ENCODE data around the gene AUTS2.

AUTS2 gene

DNA sequence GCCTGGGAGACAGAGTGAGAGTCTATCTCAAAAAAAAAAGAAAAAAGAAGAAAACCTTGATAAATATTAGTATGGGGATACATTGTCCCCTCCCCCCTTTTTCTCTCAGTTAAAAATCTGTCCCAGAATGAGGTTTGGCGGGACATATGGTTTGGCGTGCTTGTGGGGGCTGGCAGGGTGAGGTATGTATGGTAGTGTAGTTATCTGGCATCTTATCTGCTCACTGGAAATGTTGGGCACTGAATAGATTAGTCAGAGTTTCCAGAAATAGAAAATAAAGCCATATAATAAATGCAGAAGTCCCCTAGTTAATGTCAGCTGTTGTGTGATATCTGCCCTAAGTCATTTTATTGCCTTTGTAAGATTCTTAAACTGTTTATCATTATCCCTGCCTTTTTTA, 1136.1 kb downstream of the AUTS2 start:
- peak; percentile 82 for TF ChIP-seq GATA2 (IDR thresholded peaks at IDR 0.05; ENCODE audit: low read depth, low read length)
- peak; percentile 78 for TF ChIP-seq GATA3 (IDR thresholded peaks at IDR 0.05; ENCODE audit: low read depth, low read length)

DNA sequence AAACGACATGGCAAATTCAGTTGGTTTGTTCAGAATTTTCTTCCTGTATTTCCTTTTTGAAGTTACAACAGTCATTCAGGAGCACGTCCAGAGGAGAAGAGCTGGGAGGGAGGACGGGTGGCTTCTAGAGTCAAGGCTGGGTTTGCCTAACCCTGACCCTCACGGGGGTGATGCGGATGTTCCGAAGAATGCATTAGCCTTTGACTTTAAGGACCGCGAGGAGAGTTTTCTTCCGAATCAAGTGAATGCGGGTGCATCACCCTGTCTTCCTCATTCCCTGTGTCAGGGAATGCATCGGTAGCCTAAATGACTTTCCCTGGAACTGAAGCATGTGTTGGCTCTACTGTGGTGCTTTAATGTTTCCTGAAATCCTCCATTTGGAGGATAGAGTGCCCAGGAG, 1137.0 kb downstream of the AUTS2 start:
- no peak for TF ChIP-seq GATA2 (IDR thresholded peaks at IDR 0.05; ENCODE audit: low read depth, low read length)
- no peak for TF ChIP-seq GATA3 (IDR thresholded peaks at IDR 0.05; ENCODE audit: low read depth, low read length)

DNA sequence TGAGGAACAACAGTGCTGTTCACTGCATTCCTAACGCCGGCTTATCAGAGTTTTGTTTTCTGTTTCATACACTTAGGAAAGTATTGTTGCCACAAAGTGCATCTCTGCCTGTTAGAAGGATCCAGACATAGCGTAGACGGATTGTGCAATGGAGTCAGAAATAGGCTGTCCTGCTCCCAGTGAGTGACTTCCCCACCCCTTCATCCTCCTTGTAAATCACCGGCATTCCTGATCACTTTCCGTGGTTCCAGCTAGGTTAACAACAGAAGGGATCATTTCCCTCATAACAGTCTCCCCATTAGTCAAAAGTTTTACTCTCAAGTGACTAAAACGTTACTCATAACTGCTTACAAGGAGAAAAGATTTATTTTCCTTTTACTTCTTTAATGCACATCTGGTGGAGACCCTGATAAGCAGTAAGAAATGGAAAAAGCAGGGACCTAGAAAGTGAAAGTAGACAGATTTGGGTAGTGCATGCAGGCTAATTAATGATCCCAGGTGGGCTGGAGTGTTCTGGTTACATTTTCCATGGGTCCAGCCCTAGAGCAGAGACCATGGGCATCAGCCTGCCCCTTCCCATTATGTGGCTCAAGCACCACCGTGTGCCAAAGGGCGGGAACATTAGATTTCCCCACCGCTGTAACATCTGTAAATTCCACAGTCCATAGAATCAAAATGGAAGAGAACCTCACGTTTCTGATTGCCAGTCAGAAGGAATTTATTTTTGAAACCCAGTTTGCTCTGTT, 1138.6 kb downstream of the AUTS2 start:
- TF ChIP-seq GATA3 (IDR thresholded peaks at IDR 0.05; ENCODE audit: low read depth, low read length) (no peak), GATA2 (IDR thresholded peaks at IDR 0.05; ENCODE audit: low read depth, low read length) (no peak)

DNA sequence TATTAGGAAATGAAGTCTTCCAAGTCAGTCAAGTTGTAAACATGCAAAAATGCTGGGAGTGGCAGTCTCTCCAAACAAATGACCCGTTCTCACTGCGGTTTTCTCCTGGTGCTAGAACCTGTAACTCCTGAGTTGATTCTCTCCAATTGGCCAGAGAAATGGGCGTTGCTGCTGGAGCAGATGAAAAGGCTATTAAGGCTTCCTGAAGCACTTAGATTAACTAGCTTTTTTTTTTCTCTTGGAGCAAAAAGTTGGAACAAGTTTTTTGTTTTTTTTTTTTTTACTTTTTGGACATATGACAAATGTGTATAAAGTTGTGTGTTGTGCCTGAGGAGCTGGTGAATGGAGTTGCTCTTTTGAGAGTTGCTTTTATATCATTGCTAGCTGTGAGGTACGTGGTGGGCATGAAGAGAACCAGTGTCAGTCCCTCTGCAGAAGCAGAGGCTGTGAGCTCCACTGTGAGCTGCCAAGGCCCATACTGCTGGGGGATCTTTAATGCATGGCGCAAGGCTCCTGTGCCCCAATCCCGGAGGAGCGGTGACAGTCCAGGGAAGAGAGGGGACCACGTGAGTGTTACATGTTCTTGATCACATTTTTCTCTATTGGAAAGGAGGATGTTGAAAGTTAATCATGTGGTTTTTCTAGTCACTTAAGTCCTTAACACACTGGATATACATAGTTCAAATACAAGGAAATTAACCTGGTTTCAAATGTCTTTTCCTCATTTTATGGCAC, 1140.0 kb downstream of the AUTS2 start:
- TF ChIP-seq GATA3 (IDR thresholded peaks at IDR 0.05; ENCODE audit: low read depth, low read length): no peak
- no peak for TF ChIP-seq GATA2 (IDR thresholded peaks at IDR 0.05; ENCODE audit: low read depth, low read length)

DNA sequence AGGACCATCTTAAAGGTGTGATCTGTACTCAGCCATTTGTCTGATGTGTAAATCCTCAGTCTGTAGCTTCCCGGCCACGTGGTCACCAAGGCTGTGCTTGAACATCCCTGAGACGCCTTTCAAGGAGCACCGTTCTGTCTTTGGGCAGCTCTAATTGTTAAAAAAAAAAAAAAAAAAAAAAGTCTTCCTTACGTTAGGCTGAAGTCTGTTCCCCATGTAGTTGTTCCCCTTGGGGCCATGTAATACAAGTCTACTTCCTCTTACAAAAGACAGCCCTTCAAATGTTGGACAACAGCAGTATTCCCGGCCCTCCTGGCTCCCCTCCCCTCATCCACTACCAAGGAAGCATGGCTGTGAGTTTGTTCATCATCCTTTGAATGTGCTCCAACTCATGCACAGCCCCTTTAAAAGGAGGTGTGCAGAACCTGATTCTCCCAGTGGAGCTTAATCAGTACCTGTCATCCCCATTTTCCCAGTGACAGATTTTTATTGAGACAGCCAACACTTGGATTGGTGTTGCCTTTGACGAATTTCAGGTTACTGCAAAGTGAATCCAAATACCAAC, 1141.5 kb downstream of the AUTS2 start:
- TF ChIP-seq GATA3 (IDR thresholded peaks at IDR 0.05; ENCODE audit: low read depth, low read length) (no peak), GATA2 (IDR thresholded peaks at IDR 0.05; ENCODE audit: low read depth, low read length) (no peak)

DNA sequence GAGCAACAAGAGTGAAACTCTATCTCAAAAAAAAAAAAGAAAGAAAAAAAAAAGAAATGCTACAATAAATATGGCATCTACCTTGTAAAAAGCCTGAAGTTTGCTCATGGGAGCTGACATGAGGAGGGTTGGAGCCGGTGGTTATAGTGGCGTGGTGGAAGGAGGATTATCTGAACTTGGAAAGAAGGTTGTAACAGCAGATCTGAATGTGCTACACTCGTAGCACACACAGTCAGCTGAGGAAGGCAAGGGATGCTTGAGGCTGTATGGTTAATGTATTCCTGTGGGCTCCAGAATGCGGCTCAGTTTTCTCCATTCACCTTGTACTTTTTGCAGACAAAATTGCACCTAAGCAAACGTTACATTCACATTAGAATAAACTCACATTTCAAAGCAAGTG, 1143.4 kb downstream of the AUTS2 start:
- TF ChIP-seq GATA3 (IDR thresholded peaks at IDR 0.05; ENCODE audit: low read depth, low read length) (no peak), GATA2 (IDR thresholded peaks at IDR 0.05; ENCODE audit: low read depth, low read length) (no peak)

DNA sequence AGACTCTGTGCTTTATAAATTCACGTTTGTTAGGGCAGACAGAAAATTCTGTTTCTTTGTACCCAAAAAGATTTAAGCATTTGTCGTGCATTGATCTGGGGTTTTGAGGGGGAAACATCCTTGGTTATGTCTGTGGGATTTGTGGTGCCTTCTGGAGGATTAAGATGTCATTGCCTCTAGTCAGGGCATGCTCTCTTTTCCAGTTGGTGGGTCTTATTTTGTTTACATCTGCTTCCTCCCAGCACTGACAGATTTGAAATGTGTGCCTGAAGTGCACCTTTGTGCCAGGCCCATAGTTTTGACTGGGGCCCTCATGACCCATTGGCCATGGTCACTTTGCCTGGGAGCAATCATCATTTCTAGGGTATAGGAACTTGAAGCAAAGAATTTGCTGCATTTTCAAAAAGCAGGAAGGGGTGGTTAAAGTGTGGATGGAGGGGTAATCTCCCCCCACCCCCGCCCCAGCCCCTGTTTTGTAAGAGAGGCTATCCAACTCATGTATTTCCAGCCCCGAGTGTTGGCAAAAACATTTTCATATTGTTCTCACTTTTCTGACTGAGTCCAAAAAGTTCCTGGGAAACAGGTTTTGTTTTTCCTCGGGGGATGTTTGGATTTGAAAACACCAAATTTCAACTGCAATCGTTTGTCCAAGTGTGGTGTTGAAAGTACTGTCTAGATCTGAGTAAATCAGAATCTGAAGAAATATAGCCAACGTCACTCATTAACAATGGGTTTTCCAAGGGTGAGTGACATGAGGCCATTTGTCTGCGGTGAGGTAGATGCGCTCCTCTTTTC, 1145.5 kb downstream of the AUTS2 start:
- TF ChIP-seq GATA2 (IDR thresholded peaks at IDR 0.05; ENCODE audit: low read depth, low read length) (no peak), GATA3 (IDR thresholded peaks at IDR 0.05; ENCODE audit: low read depth, low read length) (no peak)

DNA sequence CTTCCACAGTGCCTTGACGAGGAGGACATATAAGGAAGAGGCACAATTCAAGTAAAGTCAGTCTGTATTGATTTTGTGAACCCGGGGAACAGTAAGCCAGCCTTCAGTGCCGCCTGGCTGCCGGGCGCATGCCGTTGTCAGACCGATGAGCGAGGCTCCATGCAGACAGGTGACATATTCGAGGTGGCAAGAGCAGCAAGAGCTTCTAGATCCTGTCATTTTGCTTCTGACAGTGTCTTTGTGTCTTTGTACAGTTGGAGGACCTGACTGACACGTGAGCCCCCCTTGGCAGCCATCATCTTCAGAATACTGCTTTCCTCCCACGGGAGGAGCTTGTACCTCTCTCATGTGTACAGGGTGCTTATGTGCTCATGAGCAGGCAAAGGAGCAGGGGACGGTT, 1146.2 kb downstream of the AUTS2 start:
- no peak for TF ChIP-seq GATA2 (IDR thresholded peaks at IDR 0.05; ENCODE audit: low read depth, low read length)
- no peak for TF ChIP-seq GATA3 (IDR thresholded peaks at IDR 0.05; ENCODE audit: low read depth, low read length)

DNA sequence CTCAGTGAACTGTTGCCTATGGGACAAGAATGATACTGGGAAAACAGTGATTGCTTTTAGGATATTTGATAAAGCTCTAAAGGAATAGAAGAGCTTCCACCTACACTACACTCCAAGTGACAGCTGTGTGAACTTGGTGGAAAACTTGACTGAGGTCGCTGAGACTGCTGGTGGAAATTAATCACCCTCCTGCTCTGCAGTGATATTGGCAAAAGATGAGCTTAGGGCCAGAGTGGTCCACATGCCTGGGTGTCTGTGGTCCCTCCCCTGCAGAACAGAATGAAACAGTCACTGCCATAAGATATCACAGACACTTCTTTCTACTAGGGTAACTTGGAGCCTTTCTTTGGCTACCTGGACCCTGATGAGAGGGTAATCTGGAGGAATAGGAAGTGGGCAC, 1151.6 kb downstream of the AUTS2 start:
- TF ChIP-seq GATA2 (IDR thresholded peaks at IDR 0.05; ENCODE audit: low read depth, low read length): no peak
- no peak for TF ChIP-seq GATA3 (IDR thresholded peaks at IDR 0.05; ENCODE audit: low read depth, low read length)

DNA sequence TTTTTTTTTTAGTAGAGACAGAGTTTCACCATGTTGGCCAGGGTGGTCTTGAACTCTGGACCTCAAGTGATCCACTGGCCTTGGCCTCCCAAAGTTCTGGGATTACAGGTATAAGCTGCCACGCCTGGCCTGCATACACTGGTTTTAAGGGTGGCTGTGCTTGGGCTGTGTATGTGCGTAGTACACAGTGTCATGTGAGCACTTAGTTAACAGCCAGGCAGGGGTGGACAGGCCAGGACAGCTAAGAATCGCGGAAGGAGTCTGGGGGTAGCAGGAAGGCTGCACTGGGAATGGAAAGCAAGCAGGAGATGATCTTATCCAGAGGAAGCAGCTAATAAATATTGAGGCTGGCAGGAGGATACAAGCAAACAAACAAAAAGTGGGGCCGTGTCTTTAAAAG, 1153.6 kb downstream of the AUTS2 start:
- no peak for TF ChIP-seq GATA3 (IDR thresholded peaks at IDR 0.05; ENCODE audit: low read depth, low read length)

DNA sequence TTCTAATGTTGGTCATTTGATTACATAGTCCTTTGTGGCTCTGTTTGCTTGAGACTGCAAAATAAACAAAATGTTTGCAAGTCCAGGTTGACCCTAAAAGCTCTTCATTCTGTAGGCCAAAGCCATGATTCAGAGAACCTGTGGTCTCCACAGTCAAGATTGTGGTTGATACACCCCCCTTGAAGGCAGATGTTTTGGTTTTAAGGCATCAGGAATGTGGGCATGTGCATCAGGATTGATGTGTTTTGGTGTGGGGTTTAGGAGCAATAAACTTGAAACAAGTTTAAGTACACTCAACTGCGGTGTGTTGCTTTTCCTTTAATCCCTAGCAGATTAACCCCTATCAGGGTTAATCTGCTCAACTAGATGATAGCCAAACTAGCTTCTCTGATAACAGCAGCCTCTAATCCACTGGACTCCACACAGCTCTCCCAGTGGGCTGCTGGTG, 1154.5 kb downstream of the AUTS2 start:
- TF ChIP-seq GATA2 (IDR thresholded peaks at IDR 0.05; ENCODE audit: low read depth, low read length): no peak
- no peak for TF ChIP-seq GATA3 (IDR thresholded peaks at IDR 0.05; ENCODE audit: low read depth, low read length)

DNA sequence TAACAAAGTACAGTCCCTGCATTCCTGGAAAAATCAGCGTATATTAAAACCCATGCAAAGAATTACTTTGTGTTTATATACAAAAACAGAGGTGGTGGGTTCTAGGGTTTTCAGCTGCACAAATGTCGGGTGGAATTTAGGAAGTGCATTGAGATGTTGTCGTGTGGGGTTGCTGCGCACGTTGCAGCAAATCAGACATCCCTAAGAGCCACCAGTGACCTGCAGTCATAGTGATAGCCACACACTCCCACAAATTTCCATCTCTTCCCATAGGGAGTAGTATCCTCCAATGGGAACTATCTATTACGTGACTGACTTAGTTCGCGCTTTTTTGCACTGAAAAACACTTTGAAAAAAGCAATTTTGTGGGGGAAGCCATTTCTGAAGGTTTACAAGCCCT, 1158.5 kb downstream of the AUTS2 start:
- TF ChIP-seq GATA3 (IDR thresholded peaks at IDR 0.05; ENCODE audit: low read depth, low read length) (no peak), GATA2 (IDR thresholded peaks at IDR 0.05; ENCODE audit: low read depth, low read length) (no peak)

DNA sequence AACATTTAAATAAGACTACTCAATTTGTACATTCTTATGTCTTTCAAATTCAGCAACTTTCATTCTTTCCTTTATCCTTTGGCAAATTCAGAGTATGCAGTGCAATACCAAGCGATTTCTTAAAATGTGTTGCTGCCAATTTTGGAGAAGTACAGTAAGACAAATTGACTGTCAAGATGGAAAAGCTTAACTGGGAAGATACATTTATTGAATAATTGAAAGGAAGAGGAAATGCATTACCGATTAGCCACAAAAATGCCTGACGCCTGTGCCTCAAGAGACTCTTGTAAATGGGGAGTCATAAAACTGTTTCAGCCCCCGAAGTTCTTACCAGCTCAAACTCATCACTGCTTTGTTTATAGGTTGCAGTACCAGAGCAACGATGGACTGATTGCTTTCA, 1160.4 kb downstream of the AUTS2 start:
- TF ChIP-seq GATA2 (IDR thresholded peaks at IDR 0.05; ENCODE audit: low read depth, low read length) (no peak), GATA3 (IDR thresholded peaks at IDR 0.05; ENCODE audit: low read depth, low read length) (no peak)

DNA sequence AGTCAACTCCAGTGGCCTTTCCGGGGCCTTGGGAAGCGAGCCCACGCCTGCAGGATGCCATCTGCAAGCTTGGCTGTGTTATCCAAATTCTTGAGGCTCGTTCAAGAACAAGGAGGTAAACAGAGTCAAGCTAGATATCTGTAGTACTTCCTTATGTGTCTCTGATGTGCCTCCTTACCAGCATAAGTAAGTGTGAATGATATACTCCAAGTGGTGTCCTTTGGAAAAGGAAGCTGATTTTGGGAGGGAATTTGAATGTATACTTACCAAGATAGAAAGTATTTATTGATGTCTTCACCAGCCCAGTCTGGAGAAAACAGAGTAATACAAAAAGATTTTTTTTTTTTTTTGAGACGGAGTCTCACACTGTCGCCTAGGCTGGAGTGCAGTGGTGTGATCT, 1161.4 kb downstream of the AUTS2 start:
- TF ChIP-seq GATA3 (IDR thresholded peaks at IDR 0.05; ENCODE audit: low read depth, low read length) (no peak), GATA2 (IDR thresholded peaks at IDR 0.05; ENCODE audit: low read depth, low read length) (no peak)
